H1 (cell line): ENCODE data around the gene PODN. TPM values are rescaled to one million over a fixed set of nuclear protein-coding genes. Genes with fewer than 3 reads are reported as not detected.

Experiments
- CTCF ChIA-PET: fragments of 300-600 bp; sonication (Branson Sonifier 250); formaldehyde crosslinking; loops from one replicate; lab custom pipeline; 2021; ENCODE audit not compliant: partially characterized antibody; lab: Charles Lee
- POLR2A ChIA-PET: fragments of 300-600 bp; sonication (Branson Sonifier 250); formaldehyde crosslinking; loops from one replicate; lab custom pipeline; 2021; ENCODE audit warnings: inconsistent platforms; ENCODE audit not compliant: partially characterized antibody; lab: Charles Lee
- DNase-seq, 2 experiments: peaks; one replicate each; pipeline versions ENCODE4 v3.0.0 to v3.0.0-alpha.2; 2010 to 2022; ENCODE audit warnings: low spot score in 2 of 2, low read depth in 1 of 2, mixed read lengths in 1 of 2
- FAIRE-seq: peaks from 2 replicates; lab custom pipeline; 2011; peaks lifted over from hg19 to GRCh38; lab: Jason Lieb, UNC
- H2AFZ ChIP-seq: 2 replicates; pipeline ENCODE4 v1.8.1; 2012; ENCODE audit warnings: low read length, inconsistent platforms
- H2AK5ac ChIP-seq: 2 replicates; pipeline ENCODE4 v1.6.1; 2013; ENCODE audit warnings: low read depth, low read length
- H2BK120ac ChIP-seq: replicated peaks from 2 replicates; pipeline ENCODE3; 2013; ENCODE audit warnings: low read depth, low read length, inconsistent platforms
- H2BK12ac ChIP-seq: 2 replicates; pipeline ENCODE4 v1.6.1; 2013; ENCODE audit warnings: low read depth, low read length
- H2BK15ac ChIP-seq: 2 replicates; pipeline ENCODE4 v1.6.1; 2013; ENCODE audit warnings: low read length
- H2BK20ac ChIP-seq: 2 replicates; pipeline ENCODE4 v1.6.1; 2013; ENCODE audit warnings: low read length
- H2BK5ac ChIP-seq: 2 replicates; pipeline ENCODE4 v1.6.1; 2013; ENCODE audit warnings: low read depth, low read length
- H3K14ac ChIP-seq: 2 replicates; pipeline ENCODE4 v1.6.1; 2013; ENCODE audit warnings: inconsistent platforms; ENCODE audit not compliant: insufficient read length
- H3K18ac ChIP-seq: 2 replicates; pipeline ENCODE4 v1.6.1; 2013; ENCODE audit warnings: low read length; ENCODE audit errors: extremely low read depth
- H3K23ac ChIP-seq: 2 replicates; pipeline ENCODE4 v1.6.1; 2013; ENCODE audit warnings: inconsistent platforms; ENCODE audit not compliant: insufficient read length
- H3K23me2 ChIP-seq: 2 replicates; pipeline ENCODE4 v1.6.1; 2013; ENCODE audit warnings: low read depth, low read length
- H3K27ac ChIP-seq: 2 replicates; pipeline ENCODE4 v1.6.1; 2011; ENCODE audit warnings: low read depth, low read length, inconsistent platforms
- H3K27me3 ChIP-seq, 4 experiments: replicated peaks in 1 of 4; 1 replicate in 1 of 4; 2 replicates in 3 of 4; pipeline versions ENCODE4 v1.6.1 to v1.8.1; 2011 to 2013; ENCODE audit warnings: low read length in 3 of 4, mild to moderate bottlenecking in 3 of 4, inconsistent platforms in 2 of 4, mixed read lengths in 2 of 4, moderate library complexity in 1 of 4; ENCODE audit not compliant: control insufficient read depth in 3 of 4, insufficient read depth in 3 of 4; ENCODE audit errors: extremely low read depth in 1 of 4
- H3K36me3 ChIP-seq, 4 experiments: 2 replicates each; pipeline versions ENCODE4 v1.6.1 to v1.8.1; 2011 to 2013; ENCODE audit warnings: mild to moderate bottlenecking in 4 of 4, low read length in 3 of 4, moderate library complexity in 2 of 4, control low read depth in 1 of 4, inconsistent platforms in 1 of 4; ENCODE audit not compliant: insufficient read depth in 4 of 4, control insufficient read depth in 2 of 4
- H3K4ac ChIP-seq: replicated peaks from 2 replicates; pipeline ENCODE3; 2013; ENCODE audit warnings: low read length, low read depth, mixed read lengths, inconsistent platforms; ENCODE audit not compliant: insufficient read length
- H3K4me1 ChIP-seq, 4 experiments: replicated peaks in 1 of 4; 1 replicate in 1 of 4; 2 replicates in 3 of 4; pipeline versions ENCODE4 v1.6.1 to v1.8.1; 2011 to 2013; ENCODE audit warnings: low read length in 3 of 4, inconsistent platforms in 2 of 4, mixed read lengths in 1 of 4; ENCODE audit not compliant: insufficient read depth in 4 of 4, control insufficient read depth in 3 of 4
- H3K4me2 ChIP-seq, 2 experiments: 2 replicates each; pipeline versions ENCODE4 v1.6.1 to v1.8.1; 2011 to 2013; ENCODE audit warnings: low read depth in 2 of 2, low read length in 2 of 2, control low read depth in 1 of 2, inconsistent platforms in 1 of 2, mild to moderate bottlenecking in 1 of 2; ENCODE audit not compliant: insufficient read depth in 1 of 2
- H3K4me3 ChIP-seq, 4 experiments: fragments of 200-600, 300-600 bp in 1 of 4; sonication (generic), shearing (Covaris generic), sonication (Bioruptor Twin) in 1 of 4; 2 replicates each; pipeline versions ENCODE4 v1.5.1 to v1.8.1; 2011 to 2016; ENCODE audit warnings: low read length in 4 of 4, low read depth in 3 of 4, control low read depth in 2 of 4, inconsistent platforms in 2 of 4, mild to moderate bottlenecking in 2 of 4, mixed read lengths in 1 of 4, moderate library complexity in 1 of 4; ENCODE audit not compliant: insufficient read depth in 2 of 4; ENCODE audit errors: extremely low read depth in 1 of 4
- H3K56ac ChIP-seq: replicated peaks from 2 replicates; pipeline ENCODE3; 2013; ENCODE audit warnings: low read depth, mild to moderate bottlenecking, mixed read lengths, low read length, inconsistent platforms; ENCODE audit not compliant: insufficient read length
- H3K79me1 ChIP-seq: 2 replicates; pipeline ENCODE4 v1.6.1; 2013; ENCODE audit warnings: low read depth, low read length, control low read depth
- H3K79me2 ChIP-seq, 2 experiments: 2 replicates each; pipeline versions ENCODE4 v1.6.1 to v1.8.1; 2012 to 2013; ENCODE audit warnings: low read length in 2 of 2, mild to moderate bottlenecking in 2 of 2, inconsistent platforms in 1 of 2; ENCODE audit not compliant: insufficient read depth in 2 of 2, control insufficient read depth in 1 of 2
- H3K9ac ChIP-seq, 4 experiments: replicated peaks in 1 of 4; 1 replicate in 1 of 4; 2 replicates in 3 of 4; pipeline versions ENCODE4 v1.6.1 to v1.8.1; 2011 to 2013; ENCODE audit warnings: low read depth in 3 of 4, low read length in 3 of 4, control low read depth in 2 of 4, mild to moderate bottlenecking in 2 of 4, moderate library complexity in 2 of 4, inconsistent platforms in 1 of 4; ENCODE audit errors: extremely low read depth in 1 of 4
- H3K9me3 ChIP-seq, 2 experiments: 2 replicates each; pipeline versions ENCODE4 v1.6.1 to v1.8.1; 2012 to 2013; ENCODE audit warnings: mild to moderate bottlenecking in 2 of 2, moderate library complexity in 2 of 2, control low read depth in 1 of 2, inconsistent platforms in 1 of 2, low read depth in 1 of 2, low read length in 1 of 2, mixed read lengths in 1 of 2; ENCODE audit not compliant: insufficient read depth in 2 of 2
- H4K20me1 ChIP-seq, 2 experiments: replicated peaks in 1 of 2; 2 replicates each; pipeline versions ENCODE3 to v1.8.1; 2011 to 2013; ENCODE audit warnings: inconsistent platforms in 2 of 2, low read length in 2 of 2, mild to moderate bottlenecking in 1 of 2; ENCODE audit not compliant: insufficient read depth in 2 of 2, control insufficient read depth in 1 of 2
- H4K5ac ChIP-seq: 2 replicates; pipeline ENCODE4 v1.6.1; 2013; ENCODE audit warnings: low read length, low read depth, mixed read lengths, inconsistent platforms; ENCODE audit not compliant: insufficient read length
- H4K8ac ChIP-seq: 2 replicates; pipeline ENCODE4 v1.8.0; 2013; ENCODE audit warnings: mild to moderate bottlenecking, moderate library complexity, low read length, inconsistent platforms; ENCODE audit not compliant: insufficient read depth; ENCODE audit errors: extremely low read depth
- H4K91ac ChIP-seq: replicated peaks from 2 replicates; pipeline ENCODE3; 2013; ENCODE audit warnings: low read length, mixed read lengths, inconsistent platforms; ENCODE audit not compliant: insufficient read length
- ASH2L ChIP-seq: fragments of 200-600, 300-600 bp; sonication (generic); IDR thresholded peaks from one replicate; pipeline ENCODE4 v1.7.1; 2017; ENCODE audit warnings: low read length
- CTBP2 ChIP-seq: IDR thresholded peaks from 2 replicates; pipeline ENCODE4 v1.7.0; 2011; ENCODE audit warnings: borderline replicate concordance, mild to moderate bottlenecking, moderate library complexity, mixed read lengths, low read length; ENCODE audit not compliant: insufficient read depth, insufficient read length
- KDM5A ChIP-seq: fragments of 200-600 bp; IDR thresholded peaks from 2 replicates; pipeline ENCODE4 v1.7.1; 2012; ENCODE audit warnings: mild to moderate bottlenecking, low read length, inconsistent platforms, mixed read lengths
- RNF2 ChIP-seq: fragments of 200-900, 300-1000 bp; sonication (generic); IDR thresholded peaks from 2 replicates; pipeline ENCODE4 v1.7.1; 2016; ENCODE audit warnings: borderline replicate concordance, low read depth, mild to moderate bottlenecking, antibody characterized with exemption, low read length; ENCODE audit not compliant: poor library complexity, severe bottlenecking; ENCODE audit errors: missing control alignments
- WGBS, 2 experiments: shearing (Covaris generic) in 1 of 2; methylation state at CpG; one replicate each; pipeline versions ENCODE4 v1.1.6 to v1.1.7; 2013 to 2015; ENCODE audit warnings: low lambda C conversion rate in 2 of 2, mixed read lengths in 2 of 2, inconsistent platforms in 1 of 2, low coverage in 1 of 2, missing lambda C conversion rate in 1 of 2; ENCODE audit not compliant: insufficient replicate concordance in 2 of 2, insufficient coverage in 1 of 2, insufficient read length in 1 of 2; ENCODE audit errors: extremely low coverage in 1 of 2, missing lambda C conversion rate in 1 of 2; 5-methylcytosine and 5-hydroxymethylcytosine counted together
- polyA plus RNA-seq, 7 experiments: library from polyadenylated mRNA; depleted of rRNA in 3 of 7; stranded (reverse) in 5 of 7; unstranded in 2 of 7; fragments of >200 nt in 5 of 7; fragments of 200-250 nt in 2 of 7; gene quantifications; 1 replicate in 5 of 7; 2 replicates in 1 of 7; 4 replicates in 1 of 7; pipeline versions ENCODE4 v1.2.1 to v1.2.3, GENCODE V29; 2011 to 2013; ENCODE audit warnings: missing spikeins in 2 of 7, mixed read lengths in 2 of 7
- total RNA-seq: library from RNA; stranded (reverse); fragmentation: NEBNext Ultra II Directional; extraction: Animal tissue kit (Norgen Biotek cat#: 25700); gene quantifications from 2 replicates; pipeline ENCODE4 v1.2.1, GENCODE V29; 2021

The PODN gene
- total and polyA plus RNA-seq, 2 of the 8 experiments (the other 6 are each of a cell fraction or from before 2014, with no cell fraction given), result 0.11 to 0.17 TPM

- no peak overlapping the region for H2AK5ac ChIP-seq
- peaks cover 3 to 12% (median 8%) of the 10 kb centered on the region in 4 experiments for H3K4me1 ChIP-seq
- no peaks in the 10 kb centered on the region for H3K79me1 ChIP-seq
- H3K4me3 ChIP-seq, result no peak overlapping the region
- no peak overlapping the region; a peak in 1 of 7 replicates for H3K9ac ChIP-seq
- no peaks in the 10 kb centered on the region for H3K27me3 ChIP-seq
- no peak overlapping the region for H2BK120ac ChIP-seq
- FAIRE-seq (no peak), DNase-seq (no peak)
- no peak overlapping the region for H2BK15ac ChIP-seq
- H2BK20ac ChIP-seq, result no peak overlapping the region
- H3K9me3 ChIP-seq, result no peaks in the 10 kb centered on the region
- no peaks in the 10 kb centered on the region; a peak in 1 of 8 replicates for H3K36me3 ChIP-seq
- no peaks in the 10 kb centered on the region for H3K23me2 ChIP-seq
- ChIA-PET CTCF (interaction anchor here (0.6 kb wide), 1 partner anchor 29 kb away, joined by 3 read pairs; no protein-coding TSS in a partner anchor), POLR2A (no interaction called here)
- no peak overlapping the region for H3K23ac ChIP-seq
- no peak overlapping the region for H3K4ac ChIP-seq
- no peak overlapping the region for H3K14ac ChIP-seq
- no peak overlapping the region for H2AFZ ChIP-seq
- no peak overlapping the region for H4K5ac ChIP-seq
- no peak overlapping the region for H2BK12ac ChIP-seq
- H3K4me2 ChIP-seq, result no peak overlapping the region
- no peak overlapping the region for H4K8ac ChIP-seq
- no peak overlapping the region for H3K18ac ChIP-seq
- no peaks in the 10 kb centered on the region for H3K79me2 ChIP-seq
- H3K56ac ChIP-seq, result no peak overlapping the region
- H2BK5ac ChIP-seq, result no peak overlapping the region
- no peak overlapping the region for H4K91ac ChIP-seq
- 85% methylated on average over 2 of the region's 2 CpGs; no CpG with 5 or more reads in 1 of the 2 experiments for WGBS, 2 experiments
- H3K27ac ChIP-seq, result no peak overlapping the region
- no peaks in the 10 kb centered on the region for H4K20me1 ChIP-seq
- no peak for TF ChIP-seq KDM5A
- no peak for TF ChIP-seq CTBP2
- TF ChIP-seq RNF2, result no peak
- no peak for TF ChIP-seq ASH2L
Measured at GRCh38 chr1:53050310-53050709, 11.7 kb upstream of the PODN start.
